ENCODE data around the gene NPBWR2. TPM values are rescaled to one million over a fixed set of nuclear protein-coding genes. Genes with fewer than 3 reads are reported as not detected.

The NPBWR2 gene
- total RNA-seq, 1 donor from 2014 or later: not detected

- H3K27me3 Mint-ChIP-seq (ENCODE audit: low read depth, unreplicated experiment): no peaks in the 10 kb centered on the region
- TF ChIP-seq CTCF (IDR thresholded peaks at IDR 0.05; ENCODE audit: insufficient read depth, low read depth, low read length): no peak
- no peak for TF ChIP-seq EZH2 (IDR thresholded peaks at IDR 0.05; ENCODE audit: insufficient read depth, low read length)
- no peak overlapping the region for H3K27ac Mint-ChIP-seq (ENCODE audit: unreplicated experiment)
- FAIRE-seq: no peak
- Histone ChIP-seq H4K20me1 (ENCODE audit: insufficient read depth, low read length) (peaks cover 10% of the 10 kb centered on the region), H3K4me1 (ENCODE audit: insufficient read depth, low read length) (peaks cover 8% of the 10 kb centered on the region), H3K27me3 (ENCODE audit: insufficient read depth, low read length) (no peaks in the 10 kb centered on the region), H3K4me2 (ENCODE audit: low read length) (no peak overlapping the region), H3K36me3 (ENCODE audit: insufficient read depth, low read length) (no peaks in the 10 kb centered on the region), H3K27ac (ENCODE audit: low read depth, low read length) (no peak overlapping the region), H3K9me3 (ENCODE audit: insufficient read depth, low read depth, low read length) (no peaks in the 10 kb centered on the region), H3K4me3 (ENCODE audit: insufficient read depth, low read depth, low read length) (no peak overlapping the region), H3K79me2 (ENCODE audit: insufficient read depth, low read length) (no peaks in the 10 kb centered on the region), H2AFZ (ENCODE audit: low read depth, low read length) (no peak overlapping the region), H3K9ac (ENCODE audit: low read length) (no peak overlapping the region)
- no peaks in the 10 kb centered on the region for H3K36me3 Mint-ChIP-seq (ENCODE audit: low read depth, unreplicated experiment)
- H3K4me1 Mint-ChIP-seq (ENCODE audit: low read depth, unreplicated experiment): no peaks in the 10 kb centered on the region
- no peak overlapping the region for H3K4me3 Mint-ChIP-seq (ENCODE audit: unreplicated experiment)
- H3K9me3 Mint-ChIP-seq (ENCODE audit: unreplicated experiment): no peaks in the 10 kb centered on the region
- DNase-seq (ENCODE audit: low read depth): no peak
Observed at GRCh38 chr20:64076061-64076997, 31.0 kb downstream of the NPBWR2 start.

DNA sequence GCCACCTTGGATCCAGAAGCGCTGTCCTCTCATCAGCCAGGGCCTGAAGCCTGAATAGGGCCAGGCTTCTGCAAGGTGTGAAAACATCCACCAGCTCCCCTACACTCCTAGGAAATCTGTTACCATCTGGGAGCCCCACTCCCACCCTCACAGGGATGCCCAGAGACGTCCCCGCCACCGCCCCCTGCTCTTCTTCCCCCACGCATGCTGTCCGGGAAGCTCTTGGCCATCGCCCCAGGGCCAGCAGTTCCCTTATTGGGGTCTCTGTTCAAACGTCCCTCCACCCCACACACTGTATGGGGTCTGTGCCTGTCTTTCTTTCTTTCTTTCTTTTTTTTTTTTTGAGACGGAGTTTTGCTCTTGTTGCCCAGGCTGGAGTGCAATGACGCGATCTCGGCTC, 31.8 kb downstream of the NPBWR2 start:
- peaks cover 10% of the 10 kb centered on the region for H4K20me1 ChIP-seq (ENCODE audit: insufficient read depth, low read length)
- TF ChIP-seq CTCF (IDR thresholded peaks at IDR 0.05; ENCODE audit: insufficient read depth, low read depth, low read length) (no peak), EZH2 (IDR thresholded peaks at IDR 0.05; ENCODE audit: insufficient read depth, low read length) (no peak)
- DNase-seq (ENCODE audit: low read depth): no peak
- H3K4me2 ChIP-seq (ENCODE audit: low read length): no peak overlapping the region
- no peaks in the 10 kb centered on the region for H3K27me3 ChIP-seq (ENCODE audit: insufficient read depth, low read length)
- H3K4me1 ChIP-seq (ENCODE audit: insufficient read depth, low read length): peaks cover 8% of the 10 kb centered on the region
- no peaks in the 10 kb centered on the region for H3K9me3 Mint-ChIP-seq (ENCODE audit: unreplicated experiment)
- no peaks in the 10 kb centered on the region for H3K36me3 Mint-ChIP-seq (ENCODE audit: low read depth, unreplicated experiment)
- H3K9me3 ChIP-seq (ENCODE audit: insufficient read depth, low read depth, low read length): no peaks in the 10 kb centered on the region
- no peak for FAIRE-seq
- H3K4me3 Mint-ChIP-seq (ENCODE audit: unreplicated experiment): no peak overlapping the region
- no peak overlapping the region for H2AFZ ChIP-seq (ENCODE audit: low read depth, low read length)
- H3K9ac ChIP-seq (ENCODE audit: low read length): no peak overlapping the region
- no peak overlapping the region for H3K27ac ChIP-seq (ENCODE audit: low read depth, low read length)
- no peaks in the 10 kb centered on the region for H3K36me3 ChIP-seq (ENCODE audit: insufficient read depth, low read length)
- H3K79me2 ChIP-seq (ENCODE audit: insufficient read depth, low read length): no peaks in the 10 kb centered on the region
- no peaks in the 10 kb centered on the region for H3K27me3 Mint-ChIP-seq (ENCODE audit: low read depth, unreplicated experiment)
- H3K4me1 Mint-ChIP-seq (ENCODE audit: low read depth, unreplicated experiment): no peaks in the 10 kb centered on the region
- H3K27ac Mint-ChIP-seq (ENCODE audit: unreplicated experiment): no peak overlapping the region
- no peak overlapping the region for H3K4me3 ChIP-seq (ENCODE audit: insufficient read depth, low read depth, low read length)

GRCh38 chr20:64074963-64075362, 32.4 kb downstream of the NPBWR2 start:
- H3K27me3 ChIP-seq (ENCODE audit: insufficient read depth, low read length): no peaks in the 10 kb centered on the region
- no peaks in the 10 kb centered on the region for H3K27me3 Mint-ChIP-seq (ENCODE audit: low read depth, unreplicated experiment)
- no peak overlapping the region for H3K27ac ChIP-seq (ENCODE audit: low read depth, low read length)
- no peaks in the 10 kb centered on the region for H3K9me3 Mint-ChIP-seq (ENCODE audit: unreplicated experiment)
- H3K79me2 ChIP-seq (ENCODE audit: insufficient read depth, low read length): no peaks in the 10 kb centered on the region
- H3K27ac Mint-ChIP-seq (ENCODE audit: unreplicated experiment): no peak overlapping the region
- H3K4me3 ChIP-seq (ENCODE audit: insufficient read depth, low read depth, low read length): no peak overlapping the region
- no peak overlapping the region for H3K4me2 ChIP-seq (ENCODE audit: low read length)
- no peaks in the 10 kb centered on the region for H3K4me1 Mint-ChIP-seq (ENCODE audit: low read depth, unreplicated experiment)
- H3K9me3 ChIP-seq (ENCODE audit: insufficient read depth, low read depth, low read length): no peaks in the 10 kb centered on the region
- no peak overlapping the region for H3K4me3 Mint-ChIP-seq (ENCODE audit: unreplicated experiment)
- no peak for TF ChIP-seq EZH2 (IDR thresholded peaks at IDR 0.05; ENCODE audit: insufficient read depth, low read length)
- no peak for TF ChIP-seq CTCF (IDR thresholded peaks at IDR 0.05; ENCODE audit: insufficient read depth, low read depth, low read length)
- H3K4me1 ChIP-seq (ENCODE audit: insufficient read depth, low read length): peaks cover 8% of the 10 kb centered on the region
- H2AFZ ChIP-seq (ENCODE audit: low read depth, low read length): no peak overlapping the region
- peaks cover 3% of the 10 kb centered on the region for H3K36me3 Mint-ChIP-seq (ENCODE audit: low read depth, unreplicated experiment)
- H4K20me1 ChIP-seq (ENCODE audit: insufficient read depth, low read length): peaks cover 12% of the 10 kb centered on the region
- DNase-seq (ENCODE audit: low read depth) (no peak), FAIRE-seq (no peak)
- no peaks in the 10 kb centered on the region for H3K36me3 ChIP-seq (ENCODE audit: insufficient read depth, low read length)
- H3K9ac ChIP-seq (ENCODE audit: low read length): no peak overlapping the region

Measured in astrocyte (in vitro differentiated cells and primary cell).